Measurements from ENCODE around the gene GLI3.

DNA sequence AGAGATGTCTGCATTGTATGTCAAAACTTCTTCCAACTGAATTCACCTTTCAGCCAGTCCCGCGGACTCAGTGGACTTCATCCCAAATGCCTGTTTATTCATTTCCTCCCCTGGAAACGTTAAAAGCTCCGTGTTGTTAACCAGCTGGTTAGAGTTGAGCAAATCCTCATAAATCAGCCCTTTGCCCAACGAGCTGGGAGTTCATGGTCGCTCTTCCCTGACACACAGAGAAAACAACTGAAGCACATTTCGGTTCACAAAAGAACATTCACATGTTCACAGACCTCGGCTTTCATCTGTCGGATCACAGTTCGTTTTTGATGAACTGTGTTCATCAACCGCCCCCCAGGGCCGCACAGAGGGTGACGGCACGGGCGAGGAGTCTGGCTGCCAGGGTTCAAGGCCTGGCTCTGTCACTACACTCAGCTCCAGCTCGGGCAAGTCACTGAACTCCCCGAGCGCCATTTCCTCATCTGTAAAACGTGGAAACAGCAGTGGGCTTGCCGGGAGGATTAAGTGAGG is 62.6 kb downstream of the GLI3 start:
- TF ChIP-seq POLR2AphosphoS5 (IDR thresholded peaks at IDR 0.05; ENCODE audit: low read depth, low read length) = no peak
- no peak for TF ChIP-seq POLR2A (IDR thresholded peaks at IDR 0.05; ENCODE audit: low read depth, low read length)

Measured in GM12892 (cell line).